T47D (cell line): Measurements from ENCODE around the gene SMIM44.
"Not testable (repeated sequence)": the region's sequence is repeated elsewhere in the genome, so short reads cannot be mapped to it uniquely, and the experiment has no call there.

Experiments used
- DNase-seq, 2 experiments: peaks; one replicate each; pipeline versions ENCODE4 v3.0.0 to v3.0.0-alpha.2; 2011 to 2012; ENCODE audit warnings: low read depth in 1 of 2, low spot score in 1 of 2
- JUND ChIP-seq: IDR thresholded peaks from 2 replicates; pipeline ENCODE4 v1.6.1; 2012; ENCODE audit warnings: low read depth
- in situ Hi-C: cut with HindIII; loops from 2 replicates; pipeline ENCODE4 v1.10.0; 2016; ENCODE audit warnings: low sequenced_read_pairs, low pct_unique_long_range_greater_than_20kb

The SMIM44 gene

GRCh38 chr19:3512562-3513228, 29.5 kb upstream of the SMIM44 start:
- in situ Hi-C loops: no loop called here
- no peak for DNase-seq
- TF ChIP-seq JUND: no peak

- DNase-seq: no peak
- TF ChIP-seq JUND: no peak
- in situ Hi-C loops: no loop called here
Measured at GRCh38 chr19:3511506-3512251, 28.4 kb upstream of the SMIM44 start.

GRCh38 chr19:3510727-3511126, 27.5 kb upstream of the SMIM44 start:
- TF ChIP-seq JUND: no peak
- in situ Hi-C loops: no loop called here
- no peak for DNase-seq

- in situ Hi-C loops: no loop called here
- TF ChIP-seq JUND: no peak
- DNase-seq: no peak
Measured at GRCh38 chr19:3509566-3509989, 26.3 kb upstream of the SMIM44 start.

- DNase-seq: no peak
- in situ Hi-C loops: no loop called here
- no peak for TF ChIP-seq JUND
Measured at GRCh38 chr19:3508771-3509535, 25.7 kb upstream of the SMIM44 start.

- in situ Hi-C loops: not testable (repeated sequence)
- DNase-seq: peak in 1 of 2 experiments; percentile 28
Measured at GRCh38 chr19:3508121-3508661, 24.9 kb upstream of the SMIM44 start.

GRCh38 chr19:3507371-3508120, 24.3 kb upstream of the SMIM44 start:
- in situ Hi-C loops: no loop called here
- no peak for TF ChIP-seq JUND
- DNase-seq: no peak

GRCh38 chr19:3506384-3507340, 23.4 kb upstream of the SMIM44 start:
- in situ Hi-C loops: no loop called here
- no peak for DNase-seq
- no peak for TF ChIP-seq JUND

GRCh38 chr19:3505598-3506383, 22.6 kb upstream of the SMIM44 start, which contains the start of gene FZR1:
Gene FZR1, plus strand, starts transcription at chr19:3506311. Its CDS starts 16,679 bp downstream, at chr19:3522990.
- no peak for TF ChIP-seq JUND
- in situ Hi-C loops: no loop called here
- peak; percentile 92 to 98 for DNase-seq

GRCh38 chr19:3504735-3505134, 21.5 kb upstream of the SMIM44 start:
- TF ChIP-seq JUND: no peak
- in situ Hi-C loops: no loop called here
- no peak for DNase-seq
